Endothelial cell of umbilical vein (primary cell): Measurements from ENCODE around the gene PRKCZ.

Experiments used
- EZH2 ChIP-seq: IDR thresholded peaks from 2 replicates; pipeline ENCODE4 v1.6.1; 2012; ENCODE audit warnings: borderline replicate concordance, low read depth, mild to moderate bottlenecking, moderate library complexity, low read length, inconsistent platforms; ENCODE audit not compliant: severe bottlenecking
- POLR2A ChIP-seq: IDR thresholded peaks from 2 replicates; pipeline ENCODE4 v1.6.1; 2012; ENCODE audit warnings: low read depth, mild to moderate bottlenecking, control low read depth, low read length
- POLR2AphosphoS5 ChIP-seq: IDR thresholded peaks from 2 replicates; pipeline ENCODE4 v1.6.1; 2012; ENCODE audit warnings: low read depth, mild to moderate bottlenecking, control low read depth, low read length, moderate library complexity; ENCODE audit not compliant: insufficient read depth
- TF ChIP-seq, protein P1 (sequence below), 2 donors: IDR thresholded peaks; 1 replicate in 1 of 2; 2 replicates in 1 of 2; pipeline ENCODE4 v1.5.1; 2011; ENCODE audit warnings: low read length in 2 of 2, mild to moderate bottlenecking in 2 of 2, moderate library complexity in 2 of 2, control low read depth in 1 of 2, inconsistent platforms in 1 of 2, low read depth in 1 of 2; ENCODE audit not compliant: insufficient read depth in 1 of 2; ENCODE audit errors: extremely low read depth in 1 of 2
- TF ChIP-seq, protein P2 (sequence below): IDR thresholded peaks from 2 replicates; pipeline ENCODE4 v1.6.1; 2011; ENCODE audit not compliant: insufficient read depth, insufficient read length

DNA sequence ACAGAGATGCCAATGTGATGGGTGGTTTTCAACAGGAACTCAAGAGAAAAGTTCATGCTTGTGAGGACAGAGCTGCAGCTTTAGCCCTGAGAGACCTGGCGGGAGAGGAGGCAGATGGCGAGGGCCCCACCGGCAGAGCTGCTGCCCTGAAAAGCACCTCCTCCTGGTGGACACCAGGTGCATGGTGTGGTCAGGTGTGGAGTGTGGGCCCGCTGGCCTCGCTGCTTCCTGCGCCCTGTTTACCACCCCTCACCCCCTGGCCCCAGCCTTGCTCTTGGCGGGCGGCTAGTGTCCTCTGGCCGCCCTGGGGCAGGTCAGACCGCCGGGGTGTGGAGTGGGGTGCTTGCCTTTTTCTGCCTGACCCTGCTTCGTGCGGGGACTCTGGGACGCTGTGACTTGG is 42.8 kb downstream of the PRKCZ start:
- TF ChIP-seq, protein P1, sequence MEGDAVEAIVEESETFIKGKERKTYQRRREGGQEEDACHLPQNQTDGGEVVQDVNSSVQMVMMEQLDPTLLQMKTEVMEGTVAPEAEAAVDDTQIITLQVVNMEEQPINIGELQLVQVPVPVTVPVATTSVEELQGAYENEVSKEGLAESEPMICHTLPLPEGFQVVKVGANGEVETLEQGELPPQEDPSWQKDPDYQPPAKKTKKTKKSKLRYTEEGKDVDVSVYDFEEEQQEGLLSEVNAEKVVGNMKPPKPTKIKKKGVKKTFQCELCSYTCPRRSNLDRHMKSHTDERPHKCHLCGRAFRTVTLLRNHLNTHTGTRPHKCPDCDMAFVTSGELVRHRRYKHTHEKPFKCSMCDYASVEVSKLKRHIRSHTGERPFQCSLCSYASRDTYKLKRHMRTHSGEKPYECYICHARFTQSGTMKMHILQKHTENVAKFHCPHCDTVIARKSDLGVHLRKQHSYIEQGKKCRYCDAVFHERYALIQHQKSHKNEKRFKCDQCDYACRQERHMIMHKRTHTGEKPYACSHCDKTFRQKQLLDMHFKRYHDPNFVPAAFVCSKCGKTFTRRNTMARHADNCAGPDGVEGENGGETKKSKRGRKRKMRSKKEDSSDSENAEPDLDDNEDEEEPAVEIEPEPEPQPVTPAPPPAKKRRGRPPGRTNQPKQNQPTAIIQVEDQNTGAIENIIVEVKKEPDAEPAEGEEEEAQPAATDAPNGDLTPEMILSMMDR (IDR thresholded peaks at IDR 0.05; ENCODE audit: extremely low read depth in 1 of 2, insufficient read depth in 1 of 2, low read depth in 1 of 2, low read length in 2 of 2), result no peak
- TF ChIP-seq POLR2A (no peak), POLR2AphosphoS5 (no peak), EZH2 (no peak)
- TF ChIP-seq, protein P2, sequence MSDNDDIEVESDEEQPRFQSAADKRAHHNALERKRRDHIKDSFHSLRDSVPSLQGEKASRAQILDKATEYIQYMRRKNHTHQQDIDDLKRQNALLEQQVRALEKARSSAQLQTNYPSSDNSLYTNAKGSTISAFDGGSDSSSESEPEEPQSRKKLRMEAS, result no peak
